SK-N-SH treated with all-trans-retinoic acid at 6 μM for 48 hours (cell line): ENCODE data around the gene PDCD11.

Experiments
- ARNTL ChIP-seq: fragments of 450-650 bp; formaldehyde crosslinking; IDR thresholded peaks from 2 replicates; pipeline ENCODE4 v1.5.0; 2020; ENCODE audit warnings: low read depth, mild to moderate bottlenecking, moderate library complexity, borderline replicate concordance
- CREB5 ChIP-seq: fragments of 250-450 bp; sonication (Bioruptor Pico); IDR thresholded peaks from 2 replicates; pipeline ENCODE4 v1.5.1; 2020; ENCODE audit warnings: low read depth, mild to moderate bottlenecking, moderate library complexity
- CSDC2 ChIP-seq: fragments of 250-450 bp; sonication (Bioruptor Pico); IDR thresholded peaks from 2 replicates; pipeline ENCODE4 v1.5.0; 2020; ENCODE audit warnings: mild to moderate bottlenecking, moderate library complexity
- ISL1 ChIP-seq: fragments of 250-450 bp; sonication (Bioruptor Pico); IDR thresholded peaks from 2 replicates; pipeline ENCODE4 v2.1.2; 2022; ENCODE audit warnings: mild to moderate bottlenecking, moderate library complexity
- PATZ1 ChIP-seq: fragments of 250-450 bp; sonication (Bioruptor Pico); IDR thresholded peaks from 2 replicates; pipeline ENCODE4 v1.8.0; 2020; ENCODE audit warnings: mild to moderate bottlenecking, moderate library complexity, borderline replicate concordance
- PPARA ChIP-seq: fragments of 250-450 bp; sonication (Bioruptor Pico); IDR thresholded peaks from 2 replicates; pipeline ENCODE4 v1.5.0; 2020; ENCODE audit warnings: mild to moderate bottlenecking, borderline replicate concordance
- TCF4 ChIP-seq: fragments of 250-450 bp; sonication (Bioruptor Pico); IDR thresholded peaks from 2 replicates; pipeline ENCODE4 v1.8.0; 2021; ENCODE audit warnings: mild to moderate bottlenecking, moderate library complexity, borderline replicate concordance
- ZFP3 ChIP-seq: fragments of 250-450 bp; sonication (Bioruptor Pico); IDR thresholded peaks from 2 replicates; pipeline ENCODE4 v1.5.0; 2020; ENCODE audit warnings: mild to moderate bottlenecking, moderate library complexity
- ZNF8 ChIP-seq: fragments of 450-650 bp; formaldehyde crosslinking; IDR thresholded peaks from 2 replicates; pipeline ENCODE4 v1.5.0; 2020; ENCODE audit warnings: mild to moderate bottlenecking, moderate library complexity

- TF ChIP-seq ARNTL (CRISPR knock-in tag): no peak
- TF ChIP-seq CSDC2 (CRISPR knock-in tag): no peak
- TF ChIP-seq PATZ1: no peak
- TF ChIP-seq CREB5 (CRISPR knock-in tag): no peak
- TF ChIP-seq PPARA (CRISPR knock-in tag): no peak
- TF ChIP-seq TCF4: no peak
- no peak for TF ChIP-seq ISL1
- no peak for TF ChIP-seq ZNF8 (CRISPR knock-in tag)
- TF ChIP-seq ZFP3 (CRISPR knock-in tag): no peak
These were observed 48.1 kb downstream of the PDCD11 start for GRCh38 chr10:103444478-103444877.
